GM18517 (cell line): Measurements from ENCODE around the gene UBB.

Experiments
- ATAC-seq: cut with Tn5 transposase; IDR thresholded peaks from one replicate; pipeline ENCODE4 v1.9.1; 2021; ENCODE audit warnings: mild to moderate bottlenecking, moderate library complexity; ENCODE audit not compliant: unreplicated experiment

Gene UBB

DNA sequence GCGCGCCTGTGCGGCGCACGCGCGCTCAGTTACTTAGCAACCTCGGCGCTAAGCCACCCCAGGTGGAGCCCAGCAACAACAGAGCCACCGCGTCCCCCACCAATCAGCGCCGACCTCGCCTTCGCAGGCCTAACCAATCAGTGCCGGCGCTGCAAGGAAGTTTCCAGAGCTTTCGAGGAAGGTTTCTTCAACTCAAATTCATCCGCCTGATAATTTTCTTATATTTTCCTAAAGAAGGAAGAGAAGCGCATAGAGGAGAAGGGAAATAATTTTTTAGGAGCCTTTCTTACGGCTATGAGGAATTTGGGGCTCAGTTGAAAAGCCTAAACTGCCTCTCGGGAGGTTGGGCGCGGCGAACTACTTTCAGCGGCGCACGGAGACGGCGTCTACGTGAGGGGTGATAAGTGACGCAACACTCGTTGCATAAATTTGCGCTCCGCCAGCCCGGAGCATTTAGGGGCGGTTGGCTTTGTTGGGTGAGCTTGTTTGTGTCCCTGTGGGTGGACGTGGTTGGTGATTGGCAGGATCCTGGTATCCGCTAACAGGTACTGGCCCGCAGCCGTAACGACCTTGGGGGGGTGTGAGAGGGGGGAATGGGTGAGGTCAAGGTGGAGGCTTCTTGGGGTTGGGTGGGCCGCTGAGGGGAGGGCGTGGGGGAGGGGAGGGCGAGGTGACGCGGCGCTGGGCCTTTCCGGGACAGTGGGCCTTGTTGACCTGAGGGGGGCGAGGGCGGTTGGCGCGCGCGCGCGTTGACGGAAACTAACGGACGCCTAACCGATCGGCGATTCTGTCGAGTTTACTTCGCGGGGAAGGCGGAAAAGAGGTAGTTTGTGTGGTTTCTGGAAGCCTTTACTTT, at the start of gene UBB:
TSS of gene UBB (plus strand) at position 452 of the 856 bp plus-strand sequence. CDS start 817 bp downstream, outside the sequence.
- peak; percentile 92 for ATAC-seq

DNA sequence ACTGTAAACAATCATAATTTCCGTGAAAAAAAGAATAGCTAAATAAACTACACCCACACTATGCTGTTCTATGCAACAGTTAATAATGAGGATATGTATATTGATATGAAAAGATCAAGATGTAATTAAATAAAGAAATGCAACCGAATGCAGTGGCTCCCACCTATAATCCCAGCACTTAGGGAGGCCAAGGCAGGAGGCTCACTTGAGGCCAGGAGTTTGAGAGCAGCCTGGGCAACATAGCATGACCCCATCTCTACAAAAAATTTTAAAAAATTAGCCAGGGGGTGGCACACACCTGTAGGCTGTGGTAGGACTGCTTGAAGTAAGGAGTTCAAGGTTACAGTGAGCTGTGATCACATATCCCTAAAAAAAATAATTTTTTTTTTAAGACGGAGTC, 42.5 kb upstream of the UBB start:
- no peak for ATAC-seq

DNA sequence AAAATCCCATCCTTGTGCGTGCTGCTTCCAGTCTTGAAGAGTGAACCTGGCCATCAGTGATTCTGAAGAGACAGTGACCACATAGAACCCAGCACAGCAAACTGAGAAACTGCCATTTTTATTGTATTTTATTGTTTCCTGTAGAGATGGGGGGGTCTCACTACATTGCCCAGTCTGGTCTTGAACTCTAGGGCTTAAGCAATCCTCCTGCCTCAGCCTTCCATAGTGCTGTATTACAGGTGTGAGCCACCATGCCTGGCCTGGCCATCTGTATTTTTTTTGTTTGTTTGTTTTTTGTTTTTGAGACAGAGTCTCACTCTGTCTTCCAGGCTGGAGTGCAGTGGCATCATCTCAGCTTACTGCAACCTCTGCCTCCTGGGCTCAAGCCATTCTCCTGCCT, 41.5 kb upstream of the UBB start:
- ATAC-seq: no peak

DNA sequence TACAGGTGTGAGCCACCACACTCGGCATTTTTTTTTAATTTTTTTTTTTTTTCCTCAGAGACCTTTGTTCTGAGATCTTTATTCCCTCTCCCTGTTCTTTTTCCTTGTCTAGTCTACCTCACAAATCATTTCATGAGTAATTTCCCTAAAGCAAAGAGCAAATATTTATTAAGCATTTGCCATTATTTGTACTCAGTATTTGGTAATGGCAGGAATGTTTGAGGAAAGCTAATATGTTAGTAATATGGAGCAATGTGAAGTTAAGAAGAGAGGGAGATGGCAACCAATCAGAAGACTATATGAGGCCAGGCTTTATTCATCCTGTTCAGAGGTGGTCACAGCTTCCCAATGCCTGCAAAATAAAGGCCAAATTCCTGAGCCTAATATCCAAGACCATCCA, 40.9 kb upstream of the UBB start:
- ATAC-seq: no peak

DNA sequence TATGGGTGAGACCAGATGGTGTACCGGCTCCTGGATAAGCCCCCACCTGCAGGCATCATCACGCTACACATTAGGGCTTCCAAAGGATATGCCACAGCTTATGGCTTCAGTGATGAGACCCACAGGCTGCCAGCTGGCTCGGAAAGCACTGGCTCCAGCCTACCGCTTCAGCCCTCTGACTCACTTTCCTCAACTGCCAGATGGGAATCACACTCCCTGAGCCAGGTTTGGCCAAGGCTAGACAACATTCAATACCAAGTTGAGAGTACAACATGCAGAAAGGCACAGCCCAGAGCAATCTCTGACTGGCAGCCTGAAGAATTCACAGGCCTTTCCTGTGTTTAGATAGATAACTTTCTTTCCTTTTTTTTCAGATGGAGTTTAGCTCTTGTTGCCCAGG, 37.9 kb upstream of the UBB start:
- ATAC-seq: no peak

DNA sequence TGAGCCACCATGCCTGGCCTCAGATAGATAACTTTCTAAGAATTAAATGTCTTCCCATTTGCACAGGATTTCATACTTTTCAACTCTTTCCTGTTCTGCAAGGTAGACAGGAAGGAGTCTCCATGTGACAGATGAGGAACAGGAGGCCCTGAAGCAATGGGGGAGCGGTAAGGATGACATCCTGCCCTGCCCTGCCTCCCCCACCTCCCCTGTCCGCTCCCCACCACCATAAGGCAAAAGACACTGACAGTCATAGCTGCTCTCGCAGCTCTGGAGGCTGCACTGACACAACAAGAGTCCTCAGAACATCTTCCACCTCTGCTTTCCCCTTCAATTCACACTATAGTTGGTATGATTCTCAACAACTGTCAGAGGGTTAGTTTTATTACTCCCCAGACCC, 37.3 kb upstream of the UBB start:
- no peak for ATAC-seq

DNA sequence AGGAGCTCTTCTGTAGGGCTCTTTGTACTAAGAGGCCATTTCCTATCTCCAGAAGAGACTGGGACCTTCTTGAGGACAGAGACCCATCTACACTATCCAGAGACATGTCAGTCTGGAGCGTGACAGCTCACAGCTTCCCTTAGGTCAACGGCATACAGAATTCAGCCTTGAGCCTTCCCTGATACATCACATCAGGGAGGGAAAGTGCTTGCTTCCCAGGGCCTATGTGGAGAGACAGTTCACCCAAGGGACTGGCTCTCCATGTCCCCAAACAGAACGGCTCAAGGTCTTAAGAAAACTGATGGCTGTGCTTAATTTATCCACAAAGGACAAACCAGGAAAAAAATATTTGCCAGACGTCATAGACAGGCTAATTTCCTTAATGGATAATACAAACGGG, 35.3 kb upstream of the UBB start:
- no peak for ATAC-seq

DNA sequence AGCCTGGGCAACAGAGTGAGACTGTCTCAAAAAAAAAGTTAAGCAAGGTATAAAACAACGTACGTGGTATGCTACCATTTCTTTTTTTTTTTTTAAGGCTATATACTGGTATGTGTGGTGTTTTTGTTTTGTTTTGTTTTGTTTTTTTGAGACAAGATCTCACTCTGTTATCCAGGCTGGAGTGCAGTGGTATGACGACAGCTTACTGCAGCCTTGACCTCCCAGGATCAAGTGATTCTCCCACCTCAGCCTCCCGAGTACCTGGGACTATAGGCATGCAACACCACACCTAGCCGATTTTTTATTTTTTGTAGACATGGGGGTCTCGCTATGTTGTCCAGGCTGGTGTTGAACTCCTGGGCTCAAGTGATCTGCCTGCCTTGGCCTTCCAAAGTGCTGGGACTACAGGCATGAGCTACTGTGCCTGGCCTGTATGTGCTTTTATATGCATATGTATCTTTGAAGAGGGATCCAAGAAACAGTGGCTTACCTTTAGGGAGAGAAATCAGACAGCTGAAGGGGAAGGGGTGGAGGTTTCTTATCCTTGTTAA, 34.1 kb upstream of the UBB start:
- no peak for ATAC-seq

DNA sequence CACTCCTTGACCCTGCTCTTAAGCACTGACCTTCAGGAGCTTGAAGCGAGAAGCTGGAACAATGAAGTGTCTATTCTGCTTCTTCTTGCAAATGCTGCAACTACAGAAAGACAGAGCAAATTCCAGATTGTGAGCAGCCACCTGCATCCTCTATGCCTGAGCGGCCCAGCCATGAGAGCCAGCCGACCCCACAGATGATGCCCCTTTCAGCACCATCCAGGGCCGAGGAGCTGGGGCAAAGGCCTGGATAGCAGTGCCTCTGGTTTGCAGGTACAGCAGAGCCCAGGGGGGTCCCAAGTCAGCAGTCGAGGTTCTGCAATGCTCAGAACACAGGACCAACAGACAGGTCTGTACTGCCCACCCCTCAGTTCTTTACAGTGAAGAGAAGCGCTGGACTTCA, 32.3 kb upstream of the UBB start:
- no peak for ATAC-seq

DNA sequence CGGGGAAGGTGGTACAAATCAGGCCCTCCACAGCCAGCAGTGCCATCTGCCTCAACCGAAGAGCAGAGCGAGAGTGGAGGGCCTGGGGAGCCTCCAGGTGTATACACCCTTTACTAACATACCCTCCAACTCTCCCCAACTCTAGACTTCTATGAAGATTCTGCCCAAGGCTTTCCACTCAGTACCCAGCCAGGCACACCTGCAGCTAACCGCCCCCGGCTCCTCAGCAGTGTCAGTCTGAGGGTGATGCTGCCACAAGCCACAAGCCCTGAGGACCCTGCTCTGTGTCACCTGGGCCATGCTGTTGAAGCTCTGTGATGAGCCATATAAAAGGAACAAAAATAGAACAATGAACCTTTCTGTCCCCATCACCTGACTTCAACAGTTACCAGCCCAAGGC, 31.5 kb upstream of the UBB start:
- no peak for ATAC-seq

DNA sequence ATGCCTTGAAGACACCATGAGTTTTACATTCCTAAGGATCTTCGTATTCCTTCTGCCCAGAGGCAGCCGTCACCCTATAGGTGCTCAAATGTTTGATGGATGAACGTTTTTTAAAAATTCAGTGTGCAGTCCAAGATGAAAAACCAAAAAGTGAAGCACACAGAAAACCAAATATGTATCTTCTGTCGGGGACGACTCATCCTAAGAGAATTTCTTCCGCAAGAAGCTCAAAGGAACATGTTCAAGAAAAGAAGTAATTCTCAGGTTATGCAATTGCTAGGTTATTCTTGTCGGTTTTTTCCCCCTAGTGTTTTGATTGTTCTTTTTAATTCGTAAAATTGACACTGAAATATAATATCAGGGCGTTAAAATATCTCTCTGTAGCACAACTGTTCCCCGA, 29.1 kb upstream of the UBB start:
- no peak for ATAC-seq

DNA sequence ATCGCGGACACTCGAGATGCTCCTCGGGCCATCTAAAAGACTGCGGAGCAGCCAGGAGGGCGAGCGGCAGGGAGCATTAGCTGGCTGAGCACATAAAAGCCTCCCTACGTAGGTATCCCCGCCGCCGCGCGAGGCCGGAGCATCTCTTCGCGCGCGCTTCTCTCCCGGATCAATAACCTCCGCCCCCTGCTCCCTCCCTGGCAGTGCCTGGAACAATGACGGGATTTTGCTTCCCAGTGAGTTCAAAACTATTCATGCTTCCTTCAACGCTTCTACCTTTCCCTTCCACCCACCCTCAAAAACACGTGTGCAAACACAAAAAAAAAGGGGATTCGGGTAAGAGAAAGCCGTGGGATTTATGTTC, 28.6 kb upstream of the UBB start:
- no peak for ATAC-seq

DNA sequence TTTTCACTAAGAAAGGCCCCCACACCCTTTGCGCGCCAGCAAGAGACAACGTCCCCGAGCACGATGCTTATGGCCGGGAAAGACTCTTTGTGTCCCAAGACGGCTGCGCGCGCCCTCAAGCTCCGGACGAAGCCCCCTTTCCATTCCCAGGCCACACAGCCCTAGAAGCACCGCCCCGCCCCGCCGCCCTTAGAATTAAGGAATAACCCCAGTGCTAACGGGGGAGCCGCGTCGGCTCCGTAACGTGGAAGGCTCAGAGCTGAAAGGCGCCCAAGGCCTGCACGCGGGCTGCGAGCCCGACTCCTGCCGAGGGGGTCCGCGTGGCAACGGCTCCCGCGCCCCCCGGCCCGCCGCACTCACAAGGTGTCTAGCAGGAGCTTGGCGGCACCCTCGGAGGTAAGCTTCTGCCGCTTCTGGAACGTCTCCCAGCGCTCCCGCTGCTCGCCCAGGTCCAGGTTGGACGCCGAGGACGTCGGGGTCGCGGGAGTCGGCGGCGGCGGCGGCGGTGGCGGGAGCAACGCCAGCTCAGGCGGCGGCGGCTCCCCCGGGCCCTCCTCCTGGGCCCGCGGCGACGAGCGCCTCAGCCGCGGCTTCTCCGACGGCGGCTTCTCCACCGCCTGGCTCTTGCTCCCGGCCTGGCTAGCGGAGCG, 28.1 kb upstream of the UBB start:
- peak; percentile 58 for ATAC-seq

DNA sequence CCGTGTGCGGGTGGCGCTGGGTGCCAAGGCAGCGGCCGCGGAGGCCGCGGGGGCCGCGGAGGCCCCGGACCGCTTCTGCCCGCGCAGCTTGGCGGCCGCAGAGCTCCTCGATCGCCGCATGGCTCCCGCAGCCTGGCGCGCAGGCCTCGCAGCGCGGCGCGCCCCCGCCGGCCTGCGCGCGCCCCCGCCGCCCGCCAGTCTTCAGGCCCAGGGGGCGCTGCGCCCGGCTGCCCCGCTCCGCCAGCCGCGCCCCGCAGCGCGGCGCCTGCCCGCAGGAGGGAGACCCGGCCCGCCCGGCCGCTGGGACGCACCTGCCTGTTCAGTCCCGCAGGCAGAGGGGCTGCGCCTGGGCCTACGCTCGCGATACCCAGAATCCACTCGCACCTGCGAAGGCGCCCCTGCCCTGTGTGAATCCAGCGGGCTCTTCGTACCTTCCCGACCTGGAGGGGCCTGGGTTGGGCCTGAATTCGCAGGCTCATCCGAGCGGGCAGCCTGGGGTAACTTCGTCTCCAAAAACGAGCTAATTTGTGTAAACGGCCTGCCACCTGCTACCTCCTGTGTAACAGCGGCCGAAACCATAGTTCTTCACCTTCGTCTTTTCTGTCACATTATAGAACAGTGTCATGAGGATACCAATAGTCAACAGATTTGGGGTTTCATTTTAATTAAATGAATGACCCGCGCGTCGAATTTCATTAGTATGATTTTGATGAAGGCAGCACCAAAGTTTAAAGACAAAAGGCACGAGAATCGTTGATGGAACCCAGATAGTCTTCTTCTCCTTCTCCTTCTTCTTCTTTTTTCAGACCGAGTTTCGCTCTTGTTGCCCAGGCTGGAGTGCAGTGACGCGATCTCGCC, 27.3 kb upstream of the UBB start, which contains the start of gene CENPV:
TSS of gene CENPV (minus strand) at position 153 of the 858 bp plus-strand sequence. CDS start at position 120, 33 bp downstream.
- ATAC-seq: peak; percentile 69

DNA sequence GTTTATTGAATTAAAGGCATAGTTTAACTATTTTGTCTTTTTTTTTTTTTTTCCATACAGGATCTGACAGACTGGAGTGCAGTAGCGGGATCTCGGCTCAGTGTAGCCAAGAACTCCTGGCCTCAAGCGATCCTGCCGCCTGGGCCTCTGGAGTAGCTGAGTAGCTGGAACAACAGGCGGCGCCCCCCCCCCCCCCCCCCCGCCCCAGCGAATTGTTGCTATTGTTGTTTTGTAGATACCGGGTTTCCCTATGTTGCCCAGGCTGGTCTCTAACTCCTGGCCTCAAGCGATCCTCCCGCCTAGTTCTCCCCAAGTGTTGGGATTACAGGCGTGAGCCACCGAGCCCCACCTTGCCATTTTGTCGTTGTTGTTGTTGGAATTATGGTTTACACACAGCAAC, 26.3 kb upstream of the UBB start:
- no peak for ATAC-seq

DNA sequence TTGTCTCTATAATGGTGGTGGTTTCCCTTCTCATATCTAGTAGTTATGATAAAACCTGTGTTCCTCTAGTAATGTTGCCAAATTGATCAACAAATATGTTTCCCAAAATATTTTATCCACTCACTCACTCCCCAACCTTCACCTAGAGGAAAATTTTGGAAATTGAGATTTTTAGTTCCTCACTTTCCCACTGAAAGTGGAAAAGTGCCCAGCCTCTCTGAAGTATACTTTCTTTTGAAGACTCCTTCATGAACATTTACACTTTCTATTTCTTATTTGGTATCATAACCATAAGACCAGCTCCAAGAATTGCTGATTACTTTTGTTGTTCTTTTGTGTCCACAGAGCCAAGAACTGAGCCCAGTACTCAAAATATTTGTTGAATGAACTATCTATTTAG, 22.5 kb upstream of the UBB start:
- ATAC-seq: no peak

DNA sequence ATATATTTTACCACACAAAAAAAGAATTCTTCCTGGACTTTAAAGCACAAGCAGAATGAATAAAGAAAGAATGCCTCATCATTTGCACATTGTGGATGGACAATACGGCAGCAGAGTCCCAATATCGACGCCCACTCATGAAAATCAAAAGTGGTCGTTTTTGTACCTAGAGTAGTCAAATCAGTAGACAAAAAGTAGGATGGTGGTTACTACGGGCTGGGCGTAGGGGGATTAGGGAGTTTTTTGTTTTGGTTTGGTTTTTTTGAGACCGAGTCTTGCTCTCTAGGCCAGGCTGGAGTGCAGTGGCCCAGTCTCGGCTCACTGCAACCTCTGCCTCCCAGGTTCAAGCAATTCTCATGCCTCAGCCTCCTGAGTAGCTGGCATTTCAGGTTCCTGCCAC, 19.0 kb upstream of the UBB start:
- ATAC-seq: no peak

DNA sequence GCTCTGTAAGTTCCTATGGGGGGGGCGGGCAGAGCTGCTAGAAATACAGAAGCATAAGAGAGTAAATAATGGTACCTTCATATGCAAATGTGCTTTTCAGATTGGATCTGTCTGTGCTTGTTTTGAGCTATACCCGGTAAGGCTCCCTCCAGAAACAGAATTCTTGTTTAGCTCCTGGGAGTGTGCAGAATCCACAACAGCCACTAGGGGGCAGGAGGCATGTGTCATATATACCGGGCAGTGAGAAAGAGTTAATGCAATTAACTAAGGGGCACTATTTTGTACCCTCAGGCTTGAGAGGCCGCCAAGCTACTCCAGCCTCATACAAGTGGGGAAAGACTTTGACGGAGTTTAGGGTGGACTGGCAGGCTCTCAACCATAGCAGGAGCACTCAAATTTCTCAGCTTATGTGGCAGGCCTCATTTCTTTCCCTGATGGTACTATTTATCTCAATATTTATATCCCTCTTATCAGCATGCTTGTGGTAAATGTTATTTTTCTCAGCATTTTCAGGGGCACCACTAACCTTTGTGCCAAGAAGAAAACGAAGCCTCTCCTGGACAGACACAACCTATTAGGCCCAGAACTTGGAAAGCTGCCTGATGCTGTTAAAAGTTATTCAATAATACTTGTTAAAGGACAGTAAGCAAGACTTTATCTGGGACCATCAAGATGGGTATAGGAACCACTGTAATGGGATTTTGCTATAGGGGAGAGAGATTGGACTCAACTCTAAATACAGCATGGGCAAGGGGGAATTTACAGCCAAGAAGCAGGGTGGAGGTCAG, 16.9 kb upstream of the UBB start:
- ATAC-seq: peak; percentile 72

DNA sequence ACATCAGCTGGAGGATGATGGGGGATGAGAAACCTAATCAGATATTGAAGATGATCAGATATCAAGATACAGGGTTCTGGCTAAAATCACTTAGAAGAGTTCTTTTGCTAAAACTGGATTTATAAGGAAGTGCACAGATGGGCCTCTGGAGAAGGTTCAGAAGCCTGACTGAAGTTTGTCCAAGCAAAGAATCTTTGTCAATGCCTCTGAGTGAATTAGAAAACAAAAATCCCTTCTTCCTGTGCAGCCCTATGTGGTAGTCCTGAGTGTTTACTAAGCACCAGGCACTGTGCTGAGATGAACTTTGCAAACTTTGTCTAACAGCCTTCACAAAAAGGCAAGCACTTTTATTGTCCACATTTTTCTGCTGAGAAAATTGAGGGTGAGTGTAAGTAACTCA, 16.3 kb upstream of the UBB start:
- ATAC-seq: no peak

DNA sequence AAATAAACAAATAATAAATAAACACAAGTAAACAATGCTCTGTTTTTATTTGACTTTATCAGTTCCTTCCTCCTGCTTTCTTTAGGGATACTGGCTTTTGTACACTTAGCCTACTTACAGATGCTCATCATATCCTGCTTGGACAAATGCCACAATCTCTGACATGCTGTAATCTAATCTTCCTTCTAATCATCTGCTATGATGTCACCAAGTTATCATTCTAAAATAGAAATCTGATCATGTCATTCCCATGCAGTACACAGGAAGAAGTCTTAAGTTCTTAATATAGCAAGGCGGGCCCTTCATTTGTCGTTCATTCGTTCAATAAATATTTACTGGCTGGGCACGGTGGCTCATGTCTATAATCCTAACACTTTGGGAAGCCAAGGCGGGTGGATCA, 9.1 kb upstream of the UBB start:
- ATAC-seq: no peak
